GM18858 (cell line): Measurements from ENCODE around the gene PINLYP.

ENCODE experiments used
- ATAC-seq: cut with Tn5 transposase; IDR thresholded peaks from one replicate; pipeline ENCODE4 v1.9.1; 2021; ENCODE audit not compliant: unreplicated experiment

PINLYP gene

DNA sequence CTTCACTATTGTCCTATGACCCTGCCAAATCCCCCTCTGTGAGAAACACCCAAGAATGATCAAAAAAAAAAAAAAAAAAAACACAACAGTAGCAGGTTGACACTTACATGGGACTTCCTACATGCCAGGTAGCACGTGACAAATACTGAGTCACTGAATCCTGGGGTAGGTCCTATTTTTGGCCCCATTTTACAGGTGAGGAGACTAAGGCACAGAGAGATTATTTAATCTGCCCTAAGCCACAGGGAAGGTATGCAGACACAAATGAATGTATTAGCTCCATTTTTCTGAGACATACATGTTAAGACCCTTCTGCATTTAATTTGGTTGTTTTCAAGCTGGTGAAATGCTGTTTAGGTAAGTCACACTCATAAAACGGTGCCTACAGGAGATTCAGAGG is 26.9 kb upstream of the PINLYP start:
- ATAC-seq: no peak

DNA sequence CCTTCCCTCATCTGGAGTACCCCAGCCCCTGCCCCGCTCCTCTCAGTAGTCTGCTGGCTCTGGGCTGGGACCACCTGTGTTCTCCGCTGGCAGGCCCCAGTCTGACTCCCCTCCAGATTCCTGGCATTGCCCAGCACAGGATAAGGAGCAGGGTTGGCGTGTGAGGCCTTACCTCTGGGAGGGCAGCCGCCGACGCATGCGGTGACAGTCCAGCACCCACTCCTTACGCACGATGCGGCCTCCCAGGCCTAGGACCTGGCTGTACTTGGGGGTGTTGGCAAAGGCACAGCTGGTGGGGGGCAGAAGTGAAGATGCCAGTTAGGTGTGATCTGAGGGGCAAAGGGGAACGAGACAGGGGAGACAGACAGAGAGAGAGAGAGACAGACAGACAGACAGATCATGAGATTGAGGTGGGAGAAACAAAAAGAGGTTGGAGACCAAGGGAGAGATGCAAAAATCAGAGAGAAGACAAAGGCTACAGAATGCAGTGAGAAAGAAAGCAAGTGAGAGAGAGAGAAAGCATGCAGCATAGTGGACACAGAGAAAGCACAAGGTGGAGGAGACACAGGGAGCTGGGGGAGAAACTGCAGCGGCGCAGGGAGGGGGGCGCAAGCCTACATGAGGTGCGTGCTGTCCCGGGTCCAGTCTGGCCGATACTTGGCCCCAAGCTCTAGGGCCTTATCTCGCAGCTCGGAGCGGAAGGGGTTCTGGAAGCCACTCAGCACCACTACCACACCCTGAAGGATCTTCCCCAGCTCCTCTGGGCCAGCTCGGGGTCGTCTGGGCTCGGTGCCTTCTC is 24.0 kb upstream of the PINLYP start:
- ATAC-seq: no peak

DNA sequence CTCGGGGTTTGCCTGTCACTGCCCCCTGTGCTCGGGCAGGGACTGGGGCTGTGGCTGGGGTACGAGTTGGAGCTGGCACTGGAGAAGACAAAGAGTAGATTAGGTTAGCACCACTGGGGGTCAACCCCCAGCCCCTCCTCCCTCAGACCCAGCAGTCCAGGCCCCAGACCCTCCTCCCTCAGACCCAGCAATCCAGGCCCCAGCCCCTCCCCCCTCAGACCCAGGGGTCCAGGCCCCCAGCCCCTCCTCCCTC is 23.5 kb upstream of the PINLYP start:
- no peak for ATAC-seq

DNA sequence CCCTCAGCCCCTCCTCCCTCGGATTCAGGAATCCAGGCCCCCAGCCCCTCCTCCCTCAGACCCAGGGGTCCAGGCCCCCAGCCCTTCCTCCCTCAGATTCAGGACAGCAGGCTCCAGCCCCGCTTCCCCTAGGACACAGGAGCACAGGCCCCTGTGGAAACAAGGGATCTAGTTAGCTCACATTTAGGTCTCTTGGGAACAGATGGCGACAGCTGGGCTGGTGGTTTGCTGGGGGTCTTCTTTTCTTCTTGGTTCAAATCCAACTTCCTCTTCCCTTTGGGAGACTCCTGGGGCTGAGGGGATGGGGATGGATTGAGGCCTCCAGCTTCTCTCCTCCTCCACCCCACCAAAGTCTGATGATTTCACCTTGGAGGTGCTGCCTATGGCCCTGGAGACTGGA is 23.0 kb upstream of the PINLYP start:
- no peak for ATAC-seq

DNA sequence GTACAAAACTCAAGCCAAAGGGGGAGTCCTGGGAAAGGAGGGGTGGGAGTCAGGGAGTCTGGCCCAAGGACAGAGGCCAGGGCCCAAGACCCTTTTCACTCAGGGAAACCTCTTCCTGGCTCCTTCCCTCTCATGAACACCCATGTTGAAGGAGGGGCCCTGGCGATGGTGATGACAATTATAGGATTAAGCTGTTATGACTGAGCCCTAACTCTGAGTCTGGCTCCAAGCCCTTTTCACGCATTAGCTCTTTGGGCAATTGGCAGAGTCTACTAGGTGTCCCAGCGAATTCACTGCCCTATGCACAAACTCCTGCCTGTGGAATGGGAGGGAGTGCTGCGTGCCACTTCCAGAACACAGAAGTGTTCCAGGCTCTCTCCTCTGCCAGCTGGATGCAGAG is 21.9 kb upstream of the PINLYP start:
- ATAC-seq: no peak

DNA sequence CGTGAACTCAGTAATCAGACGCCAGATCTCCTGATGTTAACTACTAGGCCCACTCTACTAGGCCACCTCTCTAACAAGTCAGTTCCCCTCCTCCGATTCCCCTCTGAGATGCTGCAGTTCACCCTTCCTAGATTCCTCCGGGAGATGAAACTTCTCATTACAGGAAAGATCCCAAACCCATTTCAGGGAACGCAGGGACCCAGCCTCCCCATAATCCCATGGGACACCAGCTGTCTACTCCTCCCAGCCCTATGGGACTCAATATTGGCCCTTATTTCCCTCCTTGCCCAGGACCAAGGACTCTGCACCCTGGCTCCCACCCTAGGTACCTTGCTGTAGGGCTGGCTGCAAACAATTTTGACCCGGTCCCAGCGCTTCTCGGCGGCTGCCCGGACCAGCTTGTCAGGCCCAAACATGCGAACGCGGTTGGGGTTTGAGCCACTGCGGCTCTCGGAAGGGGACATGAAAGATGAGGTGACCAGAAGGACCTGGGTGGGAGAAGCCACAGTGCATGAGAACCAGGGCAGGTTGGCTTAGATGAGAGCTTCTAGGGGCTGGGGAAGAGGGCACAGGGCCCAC is 21.2 kb upstream of the PINLYP start:
- ATAC-seq: no peak

DNA sequence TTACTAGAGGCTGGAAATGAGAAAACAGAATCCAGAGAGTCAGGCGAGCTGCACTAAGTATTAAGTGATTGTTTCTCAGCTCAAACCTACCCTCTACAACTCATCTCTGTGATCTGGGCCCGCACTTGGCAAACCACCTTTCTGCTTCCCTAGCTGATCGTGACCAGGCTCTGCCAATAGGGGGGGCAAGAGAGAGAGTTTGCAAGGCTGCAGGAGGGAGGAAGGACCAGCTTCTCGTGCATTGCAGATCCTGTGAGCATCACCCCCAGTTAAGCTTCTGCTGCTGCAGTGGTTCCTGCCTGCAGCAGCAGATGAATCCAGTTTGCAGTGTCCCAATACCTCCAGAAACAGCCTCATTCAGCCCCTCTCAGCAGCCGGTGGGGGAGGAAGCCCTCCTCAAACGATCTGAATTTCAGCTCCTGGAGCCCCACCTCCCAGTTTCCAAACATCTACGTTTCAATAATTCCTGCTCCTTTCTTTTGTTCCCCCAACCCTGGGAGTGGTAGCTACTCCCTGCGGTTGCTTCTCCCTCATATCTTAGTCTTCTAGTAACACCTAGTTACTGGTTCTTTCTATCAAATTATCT is 20.3 kb upstream of the PINLYP start:
- no peak for ATAC-seq

DNA sequence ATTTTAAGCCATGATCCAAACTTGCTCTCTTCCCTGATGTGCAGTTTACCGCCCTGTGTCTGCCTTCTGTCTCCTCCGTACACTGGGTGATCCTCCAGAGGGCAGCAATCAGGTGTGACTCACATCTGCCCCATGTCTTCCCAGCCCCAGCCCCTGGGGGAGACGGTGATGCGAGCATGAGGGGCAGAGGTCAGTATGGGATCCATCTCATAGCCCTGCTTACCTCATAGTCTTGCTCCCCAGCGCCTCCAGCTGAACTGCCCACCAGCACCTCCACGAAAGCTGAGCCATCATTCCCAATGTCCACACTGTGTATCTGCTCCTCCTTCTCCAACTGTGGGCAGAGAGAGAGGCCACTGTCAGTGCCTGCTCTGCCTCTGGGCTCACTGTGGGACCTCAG is 14.9 kb upstream of the PINLYP start:
- ATAC-seq: no peak

DNA sequence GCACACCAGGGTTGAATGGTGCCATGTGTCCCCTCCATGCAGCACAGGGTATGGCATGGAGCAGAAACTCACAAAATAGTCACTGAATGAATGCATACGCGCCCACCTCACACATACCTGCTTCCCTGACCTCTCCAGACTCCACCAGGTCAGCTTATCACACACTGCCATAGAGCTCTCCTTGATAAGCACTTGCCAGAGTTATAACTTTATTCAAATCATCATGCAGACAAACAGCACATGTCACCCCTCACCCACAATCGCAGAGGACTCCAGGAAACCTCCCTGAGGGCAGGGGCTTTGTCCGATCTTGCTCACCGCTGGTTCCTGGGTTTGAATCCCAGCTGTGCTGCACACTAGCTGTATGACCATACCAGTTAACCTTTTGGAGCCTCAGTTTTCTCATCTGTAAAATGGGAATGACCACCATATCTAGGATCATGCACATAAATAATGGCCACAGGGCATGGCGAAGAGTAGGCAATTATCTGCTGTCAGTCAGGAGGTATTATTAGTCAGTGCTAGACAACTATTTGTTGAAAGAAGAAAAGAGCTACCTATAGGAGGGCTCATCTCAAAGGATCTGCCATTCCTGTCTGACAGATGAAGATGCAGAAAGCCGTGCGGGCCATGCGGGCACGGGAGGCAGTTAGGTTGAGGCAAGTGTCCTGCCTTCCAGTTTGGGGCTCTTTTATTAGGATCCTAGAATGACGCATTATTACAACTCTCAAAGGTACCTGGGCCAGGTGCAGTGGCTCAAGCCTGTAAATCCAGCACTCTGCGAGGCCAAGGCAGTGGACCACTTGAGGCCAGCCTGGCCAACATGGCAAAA is 14.2 kb upstream of the PINLYP start:
- ATAC-seq: no peak

DNA sequence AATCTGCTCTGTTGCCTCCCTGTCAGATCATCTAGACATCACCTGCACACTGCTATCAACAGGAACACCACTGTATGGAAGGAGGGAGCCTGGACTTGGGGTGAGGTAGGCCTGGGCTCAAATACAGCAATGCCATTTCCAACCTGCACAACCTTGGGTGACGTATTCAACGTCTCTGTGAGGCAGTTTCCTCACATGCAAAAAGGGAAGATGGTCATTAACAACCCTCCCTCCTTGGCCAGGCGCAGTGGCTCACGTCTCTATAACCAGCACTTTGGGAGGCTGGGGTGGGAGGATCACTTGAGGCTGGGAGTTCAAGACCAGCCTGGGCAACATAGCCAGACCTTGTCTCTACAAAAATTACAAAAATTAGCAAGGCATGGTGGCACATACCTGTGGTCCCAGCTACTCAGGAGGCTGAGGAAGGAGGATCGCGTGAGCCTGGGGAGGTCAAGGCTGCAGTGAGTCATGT is 13.3 kb upstream of the PINLYP start:
- no peak for ATAC-seq

DNA sequence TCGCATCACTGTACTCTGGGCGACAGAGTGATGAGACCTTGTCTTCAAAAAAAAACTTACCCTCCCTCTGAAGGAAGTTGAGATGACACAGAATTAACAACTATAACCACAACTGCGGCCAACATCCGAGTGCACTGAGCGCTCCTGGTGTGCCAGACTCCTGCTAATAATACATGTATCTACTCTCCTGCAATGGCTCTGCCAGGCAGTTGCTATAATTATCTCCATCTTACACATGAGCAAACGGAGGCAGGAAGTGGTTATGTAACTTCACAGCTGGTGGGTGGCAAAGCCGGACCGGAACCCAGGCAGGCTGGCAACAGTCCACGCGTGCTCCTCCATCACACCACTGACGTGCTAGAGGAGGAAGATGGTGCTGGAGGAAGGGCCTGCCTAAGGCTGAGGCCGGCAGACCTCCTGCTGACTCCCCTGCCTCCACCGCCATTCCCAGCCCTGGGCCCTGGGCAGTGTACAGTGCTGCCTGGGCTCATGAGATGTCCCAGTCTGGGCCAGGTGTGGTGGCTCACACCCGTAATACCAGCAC is 12.8 kb upstream of the PINLYP start:
- ATAC-seq: peak; percentile 73

DNA sequence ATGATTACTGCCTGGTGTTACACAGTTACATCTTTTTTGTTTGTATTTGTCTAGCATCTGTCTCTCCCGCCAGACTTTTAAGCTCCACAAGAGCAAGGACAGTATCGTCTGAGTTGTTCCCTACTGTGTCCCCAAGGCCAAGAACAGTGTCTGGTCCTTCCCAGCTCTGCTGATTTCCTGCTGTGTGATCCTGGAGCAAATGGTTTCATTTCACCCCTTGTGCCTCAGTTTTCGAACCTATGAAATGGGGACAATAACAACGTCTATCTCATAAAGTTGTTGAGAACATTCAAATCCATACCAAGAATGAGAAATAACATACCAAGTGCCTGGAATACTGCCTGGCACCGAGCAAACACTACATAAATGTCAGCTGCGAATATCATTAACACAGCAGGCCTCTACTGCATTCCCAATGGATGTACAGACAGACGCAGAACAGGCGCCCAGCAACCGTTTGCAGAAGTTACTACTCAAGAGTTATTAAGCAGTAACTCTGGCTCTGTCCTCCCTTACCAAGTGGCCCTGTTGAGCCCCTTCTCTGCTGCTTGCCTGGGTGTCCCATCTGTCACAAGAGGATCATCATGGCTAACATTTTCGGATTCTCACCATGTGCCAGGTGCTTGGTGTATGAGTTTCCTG is 11.7 kb upstream of the PINLYP start:
- no peak for ATAC-seq

DNA sequence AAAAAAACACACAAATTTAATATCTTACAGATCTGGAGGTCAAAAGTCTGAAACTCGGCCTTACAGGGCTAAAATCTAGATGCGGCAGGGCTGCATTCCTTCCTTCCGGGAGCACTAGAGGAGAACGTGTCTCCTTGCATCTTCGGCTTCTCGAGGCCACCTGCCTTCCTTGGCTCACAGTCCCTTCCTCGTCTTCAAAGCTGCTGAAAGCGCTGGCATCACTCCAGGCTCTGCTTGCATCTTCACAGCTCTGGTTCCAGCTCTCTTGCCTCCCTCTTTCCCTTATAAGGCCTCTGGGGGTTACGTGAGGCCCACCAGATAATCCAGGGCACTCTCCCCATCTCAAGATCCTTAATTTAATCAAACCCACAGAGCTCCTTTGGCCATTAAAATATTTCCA is 10.8 kb upstream of the PINLYP start:
- ATAC-seq: no peak

DNA sequence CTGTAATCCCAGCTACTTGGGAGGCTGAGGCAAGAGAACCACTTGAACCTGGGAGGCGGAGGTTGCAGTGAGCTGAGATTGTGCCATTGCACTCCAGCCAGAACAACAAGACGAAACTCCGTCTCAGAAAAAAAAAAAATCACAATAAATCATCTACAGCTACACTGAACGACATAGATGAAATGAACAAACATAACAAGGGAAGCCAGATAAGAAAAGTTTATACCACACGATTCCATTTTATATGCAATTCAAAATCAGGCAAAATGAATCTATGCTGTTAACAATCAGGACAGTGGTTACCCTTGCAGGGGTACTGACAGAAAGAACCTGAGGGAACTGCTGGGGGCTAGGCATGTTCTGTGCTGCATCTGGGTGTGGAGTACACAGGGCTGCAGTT is 5.9 kb upstream of the PINLYP start:
- ATAC-seq: no peak

DNA sequence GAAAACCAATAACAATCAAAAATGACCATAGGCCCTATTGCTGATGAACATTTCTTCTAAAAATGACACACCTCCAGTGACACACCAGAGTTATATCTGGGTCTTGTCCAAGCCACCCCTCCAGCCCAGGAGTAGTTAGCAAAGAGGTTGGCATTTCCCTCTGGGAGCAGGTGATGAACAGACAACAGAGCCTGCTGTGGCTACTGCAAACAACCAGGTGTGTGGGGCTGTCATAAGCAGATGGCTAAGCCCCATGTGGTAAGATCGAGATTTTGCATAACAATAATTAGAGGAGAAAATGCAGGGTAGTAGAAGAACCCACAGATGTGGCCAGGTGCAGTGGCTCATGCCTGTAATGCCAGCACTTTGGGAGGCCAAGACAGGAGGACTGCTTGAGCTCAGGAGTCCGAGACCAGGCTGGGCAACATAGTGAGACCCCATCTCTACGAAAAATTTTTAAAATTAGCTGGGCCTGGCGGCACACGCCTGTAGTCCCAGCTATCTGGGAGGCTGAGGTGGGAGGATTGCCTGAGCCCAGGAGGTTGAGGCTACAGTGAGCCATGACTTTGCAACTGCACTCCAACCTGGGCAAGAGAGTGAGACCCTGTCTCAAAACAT is 5.3 kb upstream of the PINLYP start:
- no peak for ATAC-seq

DNA sequence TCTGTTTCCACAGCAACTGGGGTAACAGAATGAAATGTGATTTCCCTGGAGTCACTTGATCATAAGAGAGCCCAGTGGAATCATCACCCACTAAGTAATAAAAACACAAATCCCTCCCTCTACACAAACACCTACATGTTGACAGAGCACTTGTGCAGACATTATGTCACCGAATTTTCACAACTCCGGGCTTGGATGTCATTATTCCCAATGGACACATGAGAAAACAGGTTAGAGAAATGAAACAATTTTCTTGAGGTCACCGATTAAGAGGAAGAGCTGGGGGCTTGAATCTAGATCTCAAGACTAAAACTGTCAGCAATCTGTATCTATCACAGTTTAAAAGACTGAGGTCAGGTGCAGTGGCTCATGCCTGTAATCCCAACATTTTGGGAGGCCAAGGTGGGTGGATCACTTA is 3.4 kb upstream of the PINLYP start:
- ATAC-seq: no peak

DNA sequence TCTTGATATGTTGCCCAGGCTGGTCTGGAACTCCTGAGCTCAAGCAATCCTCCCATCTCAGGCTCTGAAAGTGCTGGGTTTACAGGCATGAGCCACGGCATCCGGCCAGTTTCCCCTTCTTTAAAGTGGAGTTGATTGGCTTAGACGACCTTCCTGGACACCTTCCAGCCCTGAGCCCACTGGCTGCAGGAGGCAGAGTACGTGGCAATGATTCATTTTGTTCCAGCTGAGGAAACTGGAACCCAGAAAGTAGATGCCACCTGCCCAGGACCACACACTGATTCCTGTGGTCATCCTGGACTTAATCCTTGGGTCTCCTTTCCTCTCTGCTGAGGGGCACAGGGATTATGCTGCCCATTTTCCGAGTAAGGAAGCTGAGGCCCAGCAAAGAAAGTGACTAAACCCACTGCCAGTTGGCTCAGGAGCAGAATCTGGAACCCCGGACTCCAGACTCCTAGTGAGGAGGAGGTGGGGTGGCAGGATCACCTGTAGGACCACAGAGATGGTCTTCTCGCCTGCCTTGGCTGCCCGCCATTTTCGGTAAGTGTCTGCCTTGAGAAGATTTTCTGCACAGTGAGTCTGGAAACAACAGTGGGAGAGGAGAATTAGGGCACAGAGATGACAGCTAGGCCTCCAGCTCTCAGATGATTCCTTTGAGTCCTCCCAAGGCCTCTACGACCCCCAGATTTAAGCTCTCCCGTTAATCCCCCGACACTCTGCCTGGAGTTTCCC is 1.0 kb upstream of the PINLYP start:
- no peak for ATAC-seq

DNA sequence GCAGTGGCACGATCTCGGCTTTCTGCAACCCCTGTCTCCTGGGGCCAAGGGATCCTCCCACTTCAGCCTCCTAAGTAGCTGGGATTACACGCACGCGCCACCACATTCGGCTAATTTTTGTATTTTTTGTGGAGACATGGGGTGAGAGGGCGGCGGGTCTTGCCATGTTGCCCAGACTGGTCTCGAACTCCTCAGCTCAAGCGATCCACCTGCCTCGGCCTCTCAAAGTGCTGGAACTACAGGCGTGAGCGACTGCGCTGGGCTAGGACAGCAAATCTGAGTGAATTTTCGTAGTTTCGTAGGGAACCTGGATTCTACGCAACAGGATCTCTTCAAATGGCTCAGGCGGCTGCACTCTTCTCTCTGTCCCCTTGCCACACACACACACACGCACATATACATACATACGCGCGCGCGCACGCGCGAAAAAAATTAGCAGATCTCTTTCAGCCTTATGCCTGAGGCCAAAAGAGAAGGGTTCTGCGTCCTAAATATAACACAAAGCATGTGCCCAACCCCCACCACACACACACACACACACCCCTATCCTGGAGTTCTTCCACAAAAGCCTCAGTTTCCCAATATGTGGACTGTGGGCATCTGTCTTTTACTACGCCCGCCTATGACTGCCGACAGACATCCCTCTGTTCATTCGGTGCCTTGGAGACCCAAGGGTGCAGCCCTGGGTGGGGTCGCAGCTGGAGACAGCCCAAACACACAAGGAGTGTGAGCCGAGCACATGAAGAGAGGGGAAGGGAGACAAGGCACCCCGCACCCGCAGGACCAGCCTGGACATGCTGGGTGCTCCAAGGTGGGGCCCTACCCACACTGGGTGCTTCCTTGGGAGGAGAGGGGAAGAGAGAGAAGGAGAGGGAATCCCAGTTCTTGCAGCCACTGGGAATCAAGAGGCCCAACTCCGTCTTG is 616 bp downstream of the PINLYP start:
- no peak for ATAC-seq

DNA sequence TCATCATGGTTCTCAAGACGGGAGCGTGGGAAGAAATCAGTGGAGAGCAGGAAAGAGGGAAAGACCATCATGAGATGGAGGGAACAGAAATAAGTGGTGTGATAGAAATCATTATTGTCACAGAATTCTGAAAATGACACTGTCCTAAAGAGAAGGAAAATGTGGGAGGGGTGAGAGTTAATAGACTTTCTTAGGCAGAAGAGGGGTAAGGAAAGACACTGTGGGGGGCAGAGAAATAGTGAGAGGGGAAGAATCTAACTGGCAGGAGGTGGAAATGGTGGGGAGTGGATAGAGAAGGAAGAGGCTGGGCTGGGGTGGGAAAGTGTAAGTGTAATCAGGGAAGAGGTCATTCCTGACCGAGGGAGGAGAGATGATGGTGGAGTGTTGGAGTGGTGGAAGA is 3.2 kb downstream of the PINLYP start:
- ATAC-seq: no peak
